SK-N-MC (cell line): ENCODE data around the gene CRISPLD2.

Experiments used
- EZH2 ChIP-seq: fragments of 200-600 bp; sonication (generic); IDR thresholded peaks from one replicate; pipeline ENCODE4 v1.6.1; 2017; ENCODE audit warnings: antibody characterized with exemption
- FOXP2 ChIP-seq: optimal IDR thresholded peaks from 2 replicates; pipeline ENCODE3; 2011; ENCODE audit warnings: mild to moderate bottlenecking, moderate library complexity; ENCODE audit not compliant: insufficient read depth; ENCODE audit errors: extremely low read length, control extremely low read depth
- POLR2AphosphoS5 ChIP-seq: IDR thresholded peaks from 2 replicates; pipeline ENCODE4 v1.6.1; 2012; ENCODE audit warnings: mild to moderate bottlenecking, low read depth, low read length, borderline replicate concordance

GRCh38 chr16:84913315-84913714, 93.5 kb downstream of the CRISPLD2 start:
- TF ChIP-seq POLR2AphosphoS5 (no peak), EZH2 (no peak), FOXP2 (no peak)
